ENCODE data around the gene RAB29. TPM values are rescaled to one million over a fixed set of nuclear protein-coding genes. Genes with fewer than 3 reads are reported as not detected.

RAB29 gene
- total RNA-seq, 1 donor from 2014 or later = 10.0 TPM

GRCh38 chr1:205797168-205797567 lies 21.9 kb upstream of the RAB29 start:
- no peak overlapping the region for H3K4me3 ChIP-seq (ENCODE audit: low read depth, low read length)
- DNase-seq (ENCODE audit: low read depth) = no peak
- no peak for TF ChIP-seq CTCF (conservative IDR thresholded peaks at IDR 0.05; ENCODE audit: low read depth, low read length)

GRCh38 chr1:205794011-205794730 lies 18.9 kb upstream of the RAB29 start:
- no peak for DNase-seq (ENCODE audit: low read depth)
- H3K4me3 ChIP-seq (ENCODE audit: low read depth, low read length) = no peak overlapping the region
- no peak for TF ChIP-seq CTCF (conservative IDR thresholded peaks at IDR 0.05; ENCODE audit: low read depth, low read length)

GRCh38 chr1:205792961-205793673 lies 17.8 kb upstream of the RAB29 start:
- no peak for DNase-seq (ENCODE audit: low read depth)
- TF ChIP-seq CTCF (conservative IDR thresholded peaks at IDR 0.05; ENCODE audit: low read depth, low read length) = no peak
- no peak overlapping the region for H3K4me3 ChIP-seq (ENCODE audit: low read depth, low read length)

GRCh38 chr1:205792481-205792881 lies 17.2 kb upstream of the RAB29 start:
- no peak overlapping the region for H3K4me3 ChIP-seq (ENCODE audit: low read depth, low read length)
- no peak for TF ChIP-seq CTCF (conservative IDR thresholded peaks at IDR 0.05; ENCODE audit: low read depth, low read length)
- no peak for DNase-seq (ENCODE audit: low read depth)

GRCh38 chr1:205791568-205792180 lies 16.4 kb upstream of the RAB29 start:
- TF ChIP-seq CTCF (conservative IDR thresholded peaks at IDR 0.05; ENCODE audit: low read depth, low read length) = peak; percentile 93
- no peak for DNase-seq (ENCODE audit: low read depth)
- no peak overlapping the region for H3K4me3 ChIP-seq (ENCODE audit: low read depth, low read length)

GRCh38 chr1:205787287-205787916 lies 12.1 kb upstream of the RAB29 start:
- no peak for TF ChIP-seq CTCF (conservative IDR thresholded peaks at IDR 0.05; ENCODE audit: low read depth, low read length)
- no peak for DNase-seq (ENCODE audit: low read depth)
- H3K4me3 ChIP-seq (ENCODE audit: low read depth, low read length) = no peak overlapping the region

Measured in epithelial cell of proximal tubule (primary cell).